PC-3 (cell line): Measurements from ENCODE around the gene FBN2.

Source experiments
- CTCF ChIP-seq: fragments of 300-600 bp; sonication (generic); conservative IDR thresholded peaks from 2 replicates; pipeline ENCODE4 v1.5.1; 2017; ENCODE audit warnings: antibody characterized with exemption, low read depth, mild to moderate bottlenecking, low read length
- EZH2 ChIP-seq: fragments of 300-600 bp; sonication (generic); IDR thresholded peaks from one replicate; pipeline ENCODE4 v1.6.1; 2017; ENCODE audit warnings: antibody characterized with exemption, mild to moderate bottlenecking, low read length; ENCODE audit not compliant: unreplicated experiment
- EZH2phosphoT487 ChIP-seq: fragments of 300-600 bp; sonication (generic); IDR thresholded peaks from 2 replicates; pipeline ENCODE4 v1.6.1; 2018; ENCODE audit warnings: mild to moderate bottlenecking, antibody characterized with exemption, low read length, borderline replicate concordance

DNA sequence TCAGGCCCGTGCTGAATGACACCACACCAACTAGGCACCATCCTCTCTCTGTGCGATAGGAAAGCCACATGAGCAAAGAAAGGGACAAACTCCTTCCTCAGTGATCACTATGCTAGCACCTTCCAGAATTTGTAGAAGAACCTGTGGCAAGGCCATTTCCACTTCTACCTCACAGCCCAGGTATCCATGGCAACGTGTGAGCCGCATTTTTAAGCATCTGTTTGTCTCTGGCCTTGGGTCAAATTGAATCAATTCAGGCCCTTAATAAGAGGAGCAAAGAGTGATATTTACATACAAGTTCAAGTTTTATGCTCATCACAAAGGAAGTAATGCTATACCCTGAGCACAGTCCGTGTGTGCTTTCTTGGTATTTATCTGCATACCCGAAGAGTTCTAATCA lies 275.1 kb downstream of the FBN2 start:
- no peak for TF ChIP-seq CTCF
- no peak for TF ChIP-seq EZH2phosphoT487
- no peak for TF ChIP-seq EZH2
